Ishikawa (cell line): ENCODE data around the gene ASMTL.

ENCODE experiments used
- CREB1 ChIP-seq: IDR thresholded peaks from 2 replicates; pipeline ENCODE4 v1.6.1; 2012; ENCODE audit warnings: low read depth
- EP300 ChIP-seq: IDR thresholded peaks from 2 replicates; pipeline ENCODE4 v1.6.1; 2012; ENCODE audit warnings: borderline replicate concordance
- FOXM1 ChIP-seq: IDR thresholded peaks from 2 replicates; pipeline ENCODE4 v1.6.1; 2012; ENCODE audit warnings: low read depth, borderline replicate concordance
- RAD21 ChIP-seq: IDR thresholded peaks from 2 replicates; pipeline ENCODE4 v1.6.1; 2012; ENCODE audit warnings: low read depth
- TAF1 ChIP-seq: IDR thresholded peaks from 2 replicates; pipeline ENCODE4 v1.6.1; 2012; ENCODE audit warnings: low read depth, mild to moderate bottlenecking
- TEAD4 ChIP-seq: IDR thresholded peaks from 2 replicates; pipeline ENCODE4 v1.6.1; 2012
- YY1 ChIP-seq: IDR thresholded peaks from 2 replicates; pipeline ENCODE4 v1.6.1; 2012; ENCODE audit warnings: low read depth
- ZBTB7A ChIP-seq: IDR thresholded peaks from 2 replicates; pipeline ENCODE4 v1.6.1; 2012; ENCODE audit warnings: low read depth
- TF ChIP-seq, protein P1 (sequence below): IDR thresholded peaks from 2 replicates; pipeline ENCODE4 v1.6.1; 2012
- TF ChIP-seq, protein P2 (sequence below): IDR thresholded peaks from 2 replicates; pipeline ENCODE4 v1.6.1; 2012; ENCODE audit warnings: low read depth, mild to moderate bottlenecking

DNA sequence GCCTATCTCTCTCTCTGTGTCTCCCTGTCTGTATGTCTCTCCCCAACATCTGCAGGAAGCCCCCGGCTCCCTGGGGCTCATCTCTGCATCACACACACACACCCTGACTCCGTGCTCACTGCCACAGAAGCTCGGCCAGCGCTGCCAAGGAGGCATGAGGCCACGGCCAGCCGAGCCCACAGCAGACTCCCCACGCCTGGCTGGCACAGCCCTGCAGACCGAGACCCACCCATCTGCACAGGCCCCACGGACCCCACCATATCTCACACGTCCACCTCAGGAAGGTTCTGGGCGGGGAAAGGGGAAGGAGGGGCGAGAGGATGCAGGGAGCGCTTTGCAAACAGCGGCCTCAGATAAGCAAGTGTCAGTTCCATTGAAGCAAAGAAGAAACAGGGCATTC lies 32.3 kb downstream of the ASMTL start:
- TF ChIP-seq FOXM1 (no peak), YY1 (no peak), EP300 (no peak), RAD21 (no peak), CREB1 (no peak), TEAD4 (no peak), TAF1 (no peak), ZBTB7A (no peak)
- TF ChIP-seq, protein P1, sequence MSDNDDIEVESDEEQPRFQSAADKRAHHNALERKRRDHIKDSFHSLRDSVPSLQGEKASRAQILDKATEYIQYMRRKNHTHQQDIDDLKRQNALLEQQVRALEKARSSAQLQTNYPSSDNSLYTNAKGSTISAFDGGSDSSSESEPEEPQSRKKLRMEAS: no peak
- TF ChIP-seq, protein P2, sequence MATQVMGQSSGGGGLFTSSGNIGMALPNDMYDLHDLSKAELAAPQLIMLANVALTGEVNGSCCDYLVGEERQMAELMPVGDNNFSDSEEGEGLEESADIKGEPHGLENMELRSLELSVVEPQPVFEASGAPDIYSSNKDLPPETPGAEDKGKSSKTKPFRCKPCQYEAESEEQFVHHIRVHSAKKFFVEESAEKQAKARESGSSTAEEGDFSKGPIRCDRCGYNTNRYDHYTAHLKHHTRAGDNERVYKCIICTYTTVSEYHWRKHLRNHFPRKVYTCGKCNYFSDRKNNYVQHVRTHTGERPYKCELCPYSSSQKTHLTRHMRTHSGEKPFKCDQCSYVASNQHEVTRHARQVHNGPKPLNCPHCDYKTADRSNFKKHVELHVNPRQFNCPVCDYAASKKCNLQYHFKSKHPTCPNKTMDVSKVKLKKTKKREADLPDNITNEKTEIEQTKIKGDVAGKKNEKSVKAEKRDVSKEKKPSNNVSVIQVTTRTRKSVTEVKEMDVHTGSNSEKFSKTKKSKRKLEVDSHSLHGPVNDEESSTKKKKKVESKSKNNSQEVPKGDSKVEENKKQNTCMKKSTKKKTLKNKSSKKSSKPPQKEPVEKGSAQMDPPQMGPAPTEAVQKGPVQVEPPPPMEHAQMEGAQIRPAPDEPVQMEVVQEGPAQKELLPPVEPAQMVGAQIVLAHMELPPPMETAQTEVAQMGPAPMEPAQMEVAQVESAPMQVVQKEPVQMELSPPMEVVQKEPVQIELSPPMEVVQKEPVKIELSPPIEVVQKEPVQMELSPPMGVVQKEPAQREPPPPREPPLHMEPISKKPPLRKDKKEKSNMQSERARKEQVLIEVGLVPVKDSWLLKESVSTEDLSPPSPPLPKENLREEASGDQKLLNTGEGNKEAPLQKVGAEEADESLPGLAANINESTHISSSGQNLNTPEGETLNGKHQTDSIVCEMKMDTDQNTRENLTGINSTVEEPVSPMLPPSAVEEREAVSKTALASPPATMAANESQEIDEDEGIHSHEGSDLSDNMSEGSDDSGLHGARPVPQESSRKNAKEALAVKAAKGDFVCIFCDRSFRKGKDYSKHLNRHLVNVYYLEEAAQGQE: no peak
